GM12874 (cell line): ENCODE measurements around the gene CDC42BPB.

Experiments used
- CTCF ChIP-seq: IDR thresholded peaks from 2 replicates; pipeline ENCODE4 v1.5.1; 2011; ENCODE audit warnings: low read depth, mild to moderate bottlenecking, control low read depth, low read length, moderate library complexity; ENCODE audit not compliant: insufficient read depth

CDC42BPB gene

DNA sequence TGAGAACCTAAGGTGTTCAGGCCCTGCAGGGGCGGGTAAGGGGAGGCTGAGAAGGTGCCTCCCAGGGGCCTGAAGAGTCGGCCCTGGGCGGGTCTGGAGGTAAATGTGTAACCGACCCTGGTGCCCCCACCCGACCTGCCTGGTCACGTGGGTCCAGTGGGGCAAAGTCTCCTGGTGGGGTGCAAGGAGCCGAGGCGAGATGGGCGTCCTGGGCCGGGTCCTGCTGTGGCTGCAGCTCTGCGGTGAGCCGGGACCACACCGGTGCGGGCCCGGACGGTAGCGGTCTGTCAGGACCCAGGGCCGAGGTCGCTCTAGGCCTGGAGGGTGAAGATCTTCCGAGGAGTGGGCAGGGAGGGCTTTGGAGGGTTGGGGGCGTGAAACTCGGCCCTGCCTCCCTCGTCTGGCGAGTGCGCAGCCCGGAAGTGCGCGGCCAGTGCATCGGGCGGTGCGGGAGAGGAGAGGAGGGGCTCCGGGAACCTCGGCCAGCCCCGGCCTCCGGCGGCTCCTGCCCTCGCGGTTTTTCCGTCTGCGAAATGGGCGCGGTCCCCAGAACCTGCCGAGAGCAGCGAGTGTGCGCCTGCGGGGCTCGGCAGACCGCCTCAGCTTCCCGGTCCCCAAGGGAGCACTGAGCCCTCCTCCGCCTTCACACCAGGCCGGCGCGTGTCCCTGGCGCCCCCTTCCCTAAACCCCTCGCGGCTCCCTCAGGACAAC is 134.7 kb downstream of the CDC42BPB start, which contains the start of gene AMN:
TSS of gene AMN (plus strand) at position 174 of the 711 bp plus-strand sequence. CDS start at position 200, 26 bp downstream.
- no peak for TF ChIP-seq CTCF

DNA sequence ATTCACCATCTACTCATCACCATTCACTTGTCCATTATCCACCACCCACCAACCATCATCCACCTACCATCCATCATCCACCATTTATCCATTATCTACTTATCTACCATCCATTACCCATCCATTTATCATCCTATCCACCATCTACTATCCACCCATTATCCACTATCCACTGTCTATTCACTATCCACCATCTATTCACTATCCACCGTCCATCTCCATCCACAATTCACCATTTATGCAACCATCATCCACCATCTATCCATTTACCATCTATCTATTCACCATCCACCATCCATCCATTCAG is 136.4 kb downstream of the CDC42BPB start:
- TF ChIP-seq CTCF: no peak

DNA sequence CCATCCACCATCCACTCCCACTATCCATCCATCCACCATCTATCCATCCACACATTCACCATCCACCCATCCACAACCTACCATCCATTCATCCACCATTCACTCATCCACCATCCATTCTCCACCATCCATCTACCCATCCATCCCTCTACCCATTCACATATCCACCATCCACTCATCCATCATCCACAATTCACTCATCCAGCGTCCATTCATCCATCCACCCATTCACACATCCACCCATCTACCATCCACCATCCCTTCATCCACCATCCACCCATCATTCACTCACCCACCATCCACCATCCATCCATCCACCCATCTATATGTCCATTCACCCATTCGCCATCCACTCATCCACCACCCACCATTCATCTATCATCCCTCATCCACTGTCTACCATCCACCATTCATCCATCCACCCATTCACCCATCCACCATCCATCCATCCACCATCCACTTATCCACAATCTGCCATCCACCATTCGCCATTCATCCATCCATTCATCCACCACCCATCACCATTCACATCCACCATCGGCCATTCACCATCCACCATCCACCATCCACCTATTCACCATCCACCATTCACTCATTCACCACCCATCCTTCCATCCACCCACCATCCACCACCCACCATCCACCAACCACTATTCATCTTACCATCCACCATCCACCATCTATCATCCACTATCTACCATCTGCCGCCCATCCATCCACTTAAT is 136.9 kb downstream of the CDC42BPB start:
- TF ChIP-seq CTCF: no peak

DNA sequence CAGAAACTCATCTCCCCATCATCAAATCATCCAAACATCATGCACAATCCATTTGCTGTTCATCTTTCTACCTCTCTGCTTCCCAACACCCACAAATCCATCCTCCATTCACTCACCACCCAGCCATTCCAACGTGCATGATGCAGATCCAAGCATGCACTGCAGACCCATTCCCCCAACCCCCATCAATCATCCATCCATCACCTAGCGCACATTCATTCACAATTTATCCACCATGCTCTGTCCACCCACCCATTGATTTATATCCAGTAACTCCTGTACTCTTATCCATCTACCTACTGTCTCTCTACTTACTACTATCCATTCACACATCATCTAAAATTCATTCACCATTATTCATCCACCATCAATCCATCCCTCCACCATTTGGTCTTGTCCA is 138.9 kb downstream of the CDC42BPB start:
- no peak for TF ChIP-seq CTCF

DNA sequence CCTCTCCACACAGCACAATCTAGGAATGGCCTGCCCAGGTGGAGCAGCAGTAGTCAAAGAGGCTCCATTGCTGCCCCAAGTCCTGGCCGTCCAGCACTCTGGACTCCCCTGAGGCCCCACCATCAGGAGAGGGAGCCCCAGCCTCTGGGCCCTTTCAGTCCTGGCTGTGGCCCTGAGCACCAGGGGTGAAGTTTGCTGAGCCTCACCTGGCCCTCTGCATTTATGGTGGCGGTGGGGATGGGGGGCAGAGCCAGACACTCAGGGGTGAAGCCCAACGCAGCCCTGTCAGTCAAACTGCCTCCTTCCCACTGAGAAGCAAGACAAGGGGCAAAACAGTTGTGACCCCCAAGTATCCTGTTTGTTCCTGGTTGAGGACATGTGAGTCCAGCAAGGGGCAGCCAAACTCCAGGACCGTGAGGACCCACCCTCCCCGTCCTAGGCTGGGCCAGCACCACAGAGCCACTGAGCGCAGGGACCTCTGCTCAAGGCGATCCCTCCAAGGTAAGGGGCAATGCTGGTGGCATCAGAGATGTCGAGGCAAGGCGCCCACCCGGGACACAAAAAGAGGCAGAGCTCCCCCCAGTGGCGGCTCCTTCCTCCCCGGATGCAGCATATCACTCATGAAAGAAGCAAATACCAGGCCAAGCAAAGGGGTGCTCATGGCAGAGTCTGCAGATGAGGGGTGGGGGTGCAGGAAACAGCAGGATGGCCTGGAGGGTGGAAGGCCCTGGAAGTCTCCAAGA is 139.7 kb downstream of the CDC42BPB start:
- TF ChIP-seq CTCF: peak; percentile 82

- TF ChIP-seq CTCF: no peak
These were observed 140.3 kb downstream of the CDC42BPB start for GRCh38 chr14:102917056-102917385.

GRCh38 chr14:102916347-102917055 is 140.8 kb downstream of the CDC42BPB start:
- no peak for TF ChIP-seq CTCF
